Esophagus muscularis mucosa (tissue), 3 donors: ENCODE results near the gene TNC.

ENCODE experiments used
- CTCF ChIP-seq, 3 experiments: fragments of 200-600 bp in 2 of 3; fragments of 450-650 bp in 1 of 3; sonication (generic) in 2 of 3; IDR thresholded peaks; one replicate each; pipeline ENCODE4 v1.5.1; 2017 to 2019; ENCODE audit warnings: antibody characterized with exemption in 3 of 3, mild to moderate bottlenecking in 2 of 3, moderate library complexity in 1 of 3
- POLR2A ChIP-seq: fragments of 450-650 bp; IDR thresholded peaks from one replicate; pipeline ENCODE4 v1.6.1; 2017; ENCODE audit warnings: antibody characterized with exemption, moderate library complexity, mild to moderate bottlenecking, low read depth
- POLR2AphosphoS5 ChIP-seq, 2 donors: sonication (generic); formaldehyde crosslinking; IDR thresholded peaks; one replicate each; pipeline ENCODE4 v1.6.1; 2017; ENCODE audit warnings: antibody characterized with exemption in 2 of 2

- TF ChIP-seq POLR2AphosphoS5 (IDR thresholded peaks at IDR 0.05): no peak
- TF ChIP-seq CTCF (IDR thresholded peaks at IDR 0.05): no peak
- no peak for TF ChIP-seq POLR2A
These were observed 107.1 kb downstream of the TNC start for GRCh38 chr9:115010874-115011273.
